GM23248 (cell line): ENCODE results near the gene TAS2R42. TPM values are rescaled to one million over a fixed set of nuclear protein-coding genes. Genes with fewer than 3 reads are reported as not detected.

Experiments used
- DNase-seq: peaks from one replicate; pipeline ENCODE4 v3.0.0-alpha.2; 2015
- H2AFZ ChIP-seq: fragments of 200-600 bp; sonication (generic); 2 replicates; pipeline ENCODE4 v1.6.1; 2016; ENCODE audit warnings: antibody characterized with exemption
- H3F3A ChIP-seq: fragments of 200-600 bp; sonication (generic); 2 replicates; pipeline ENCODE4 v1.6.1; 2016; ENCODE audit warnings: mild to moderate bottlenecking, antibody characterized with exemption, mixed run types; ENCODE audit not compliant: insufficient read depth
- H3K27ac ChIP-seq: fragments of 200-600 bp; sonication (generic); 2 replicates; pipeline ENCODE4 v1.5.1; 2016; ENCODE audit warnings: mild to moderate bottlenecking
- H3K27me3 ChIP-seq: fragments of 200-600 bp; sonication (generic); replicated peaks from 2 replicates; pipeline ENCODE4 v1.6.1; 2016; ENCODE audit warnings: mild to moderate bottlenecking; ENCODE audit not compliant: insufficient read depth
- H3K36me3 ChIP-seq: fragments of 200-600 bp; sonication (generic); 2 replicates; pipeline ENCODE4 v1.6.1; 2016; ENCODE audit warnings: low read depth, mild to moderate bottlenecking
- H3K4me1 ChIP-seq: fragments of 200-600 bp; sonication (generic); 2 replicates; pipeline ENCODE4 v1.6.1; 2016; ENCODE audit warnings: mild to moderate bottlenecking; ENCODE audit not compliant: insufficient read depth
- H3K4me2 ChIP-seq: fragments of 200-600 bp; sonication (generic); one replicate; pipeline ENCODE4 v1.6.1; 2016; ENCODE audit warnings: mild to moderate bottlenecking; ENCODE audit not compliant: unreplicated experiment
- H3K4me3 ChIP-seq: fragments of 200-600 bp; sonication (generic); 2 replicates; pipeline ENCODE4 v1.5.1; 2016; ENCODE audit warnings: mild to moderate bottlenecking
- H3K79me2 ChIP-seq: fragments of 200-600 bp; sonication (generic); 2 replicates; pipeline ENCODE4 v1.6.1; 2016; ENCODE audit warnings: mild to moderate bottlenecking; ENCODE audit not compliant: insufficient read depth
- H3K9ac ChIP-seq: fragments of 200-600 bp; sonication (generic); 2 replicates; pipeline ENCODE4 v1.6.1; 2016; ENCODE audit warnings: mild to moderate bottlenecking
- H3K9me2 ChIP-seq: fragments of 200-600 bp; sonication (generic); 2 replicates; pipeline ENCODE4 v1.6.1; 2016; ENCODE audit warnings: mixed run types, mild to moderate bottlenecking, moderate library complexity; ENCODE audit not compliant: insufficient read depth
- H3K9me3 ChIP-seq: fragments of 200-600 bp; sonication (generic); one replicate; pipeline ENCODE4 v1.6.1; 2017; ENCODE audit warnings: low read depth
- H4K20me1 ChIP-seq: fragments of 200-600 bp; sonication (generic); 2 replicates; pipeline ENCODE4 v1.6.0; 2016; ENCODE audit not compliant: insufficient read depth
- EZH2 ChIP-seq: fragments of 200-600 bp; sonication (generic); IDR thresholded peaks from 2 replicates; pipeline ENCODE4 v1.6.1; 2018; ENCODE audit warnings: antibody characterized with exemption, mild to moderate bottlenecking; ENCODE audit not compliant: insufficient read depth, poor library complexity, severe bottlenecking
- EZH2phosphoT487 ChIP-seq: fragments of 200-600 bp; sonication (generic); IDR thresholded peaks from 2 replicates; pipeline ENCODE4 v1.6.1; 2018; ENCODE audit warnings: antibody characterized with exemption, moderate library complexity, mild to moderate bottlenecking, low read depth; ENCODE audit not compliant: insufficient read depth
- WGBS, 2 experiments: methylation state at CpG; one replicate each; pipeline ENCODE4 v1.1.6; 2015 to 2017; ENCODE audit warnings: low lambda C conversion rate in 2 of 2, low coverage in 1 of 2; ENCODE audit errors: missing lambda C conversion rate in 2 of 2; 5-methylcytosine and 5-hydroxymethylcytosine counted together
- in situ Hi-C: fragments of 300-500 bp; cut with MboI; formaldehyde crosslinking; loops from 2 replicates; pipeline ENCODE4 v1.15.0; 2020
- polyA plus RNA-seq: library from polyadenylated mRNA; unstranded; fragments of >200 nt; fragmentation: Nextera tagmentation; extraction: Ambion mirVana; gene quantifications from 2 replicates; pipeline ENCODE4 v1.2.1, GENCODE V29; 2016
- total RNA-seq: library from RNA; depleted of rRNA; stranded (reverse); fragments of >200 nt; shearing (Covaris generic); gene quantifications from 2 replicates; pipeline ENCODE4 v1.2.3, GENCODE V29; 2014; rRNA removed

TAS2R42 gene, protein sequence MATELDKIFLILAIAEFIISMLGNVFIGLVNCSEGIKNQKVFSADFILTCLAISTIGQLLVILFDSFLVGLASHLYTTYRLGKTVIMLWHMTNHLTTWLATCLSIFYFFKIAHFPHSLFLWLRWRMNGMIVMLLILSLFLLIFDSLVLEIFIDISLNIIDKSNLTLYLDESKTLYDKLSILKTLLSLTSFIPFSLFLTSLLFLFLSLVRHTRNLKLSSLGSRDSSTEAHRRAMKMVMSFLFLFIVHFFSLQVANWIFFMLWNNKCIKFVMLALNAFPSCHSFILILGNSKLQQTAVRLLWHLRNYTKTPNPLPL
- total RNA-seq (not detected in 2 replicates), polyA plus RNA-seq (not detected in 2 replicates)

DNA sequence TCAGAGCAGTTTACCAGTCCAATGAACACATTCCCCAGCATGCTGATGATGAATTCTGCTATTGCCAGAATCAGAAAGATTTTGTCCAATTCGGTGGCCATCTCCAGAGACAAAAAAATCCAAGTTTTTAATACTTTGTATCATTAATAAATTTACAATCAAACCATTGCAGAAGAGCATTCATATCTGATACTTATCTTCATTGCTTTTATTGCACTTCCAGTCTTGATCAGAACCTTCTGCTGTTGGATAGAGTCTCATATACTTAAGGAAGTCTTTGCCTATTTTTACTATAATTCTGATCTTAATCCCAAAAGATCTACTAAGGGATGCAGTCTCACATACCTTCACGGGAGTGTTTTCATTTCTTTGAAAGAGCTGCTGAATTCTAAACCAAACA is at the start of gene TAS2R42:
Gene TAS2R42, minus strand, starts transcription at position 101 of the 400 bp plus-strand sequence. Its CDS starts 0 bp downstream, at position 101.
- no peaks in the 10 kb centered on the region for H3K9me2 ChIP-seq
- 64 to 67% methylated on average over 2 of the region's 2 CpGs for WGBS, 2 experiments

DNA sequence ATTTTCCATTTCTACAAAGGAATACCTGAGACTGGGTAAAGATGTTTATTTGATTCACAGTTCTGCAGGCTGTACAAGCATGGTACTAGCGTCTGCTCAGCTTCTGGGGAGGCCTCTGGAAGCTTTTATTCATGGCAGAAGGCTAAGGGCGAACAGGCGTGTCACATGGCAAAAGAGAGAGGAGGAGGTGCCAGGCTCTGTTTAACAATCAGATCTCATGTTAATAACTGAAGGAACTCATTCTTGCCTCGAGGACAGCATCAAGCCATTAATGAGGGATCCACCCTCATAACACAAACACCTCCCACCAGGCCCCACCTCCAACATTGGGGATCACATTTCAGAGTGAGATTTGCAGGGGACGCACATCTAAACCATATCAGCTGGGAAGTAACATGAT is 46.8 kb upstream of the TAS2R42 start:
- Histone ChIP-seq H2AFZ (no peak overlapping the region), H3K9me2 (no peaks in the 10 kb centered on the region), H3F3A (no peaks in the 10 kb centered on the region), H3K27ac (no peak overlapping the region), H3K9me3 (no peaks in the 10 kb centered on the region), H3K79me2 (no peaks in the 10 kb centered on the region), H3K27me3 (no peaks in the 10 kb centered on the region), H3K36me3 (no peaks in the 10 kb centered on the region), H3K4me2 (no peak overlapping the region), H4K20me1 (no peaks in the 10 kb centered on the region), H3K9ac (no peak overlapping the region), H3K4me1 (no peaks in the 10 kb centered on the region), H3K4me3 (no peak overlapping the region)
- in situ Hi-C loops, result no loop called here
- TF ChIP-seq EZH2phosphoT487 (no peak), EZH2 (no peak)
- no peak for DNase-seq
- 12 to 23% methylated on average over 5 of the region's 5 CpGs for WGBS, 2 experiments

More for the DNA sequence above, at the start of gene TAS2R42:
- Histone ChIP-seq H3K36me3 (no peaks in the 10 kb centered on the region), H3K27ac (no peak within 1 kb of the TSS), H3K4me1 (no peaks in the 10 kb centered on the region), H3K4me3 (no peak within 1 kb of the TSS), H4K20me1 (no peaks in the 10 kb centered on the region), H3K79me2 (no peaks in the 10 kb centered on the region), H2AFZ (no peak within 1 kb of the TSS), H3K9ac (no peak within 1 kb of the TSS), H3K4me2 (no peak within 1 kb of the TSS), H3F3A (no peaks in the 10 kb centered on the region), H3K27me3 (no peaks in the 10 kb centered on the region), H3K9me3 (no peaks in the 10 kb centered on the region)
- in situ Hi-C loops, result no loop called here
- TF ChIP-seq EZH2, result no peak
- no peak for TF ChIP-seq EZH2phosphoT487
- DNase-seq, result no peak

DNA sequence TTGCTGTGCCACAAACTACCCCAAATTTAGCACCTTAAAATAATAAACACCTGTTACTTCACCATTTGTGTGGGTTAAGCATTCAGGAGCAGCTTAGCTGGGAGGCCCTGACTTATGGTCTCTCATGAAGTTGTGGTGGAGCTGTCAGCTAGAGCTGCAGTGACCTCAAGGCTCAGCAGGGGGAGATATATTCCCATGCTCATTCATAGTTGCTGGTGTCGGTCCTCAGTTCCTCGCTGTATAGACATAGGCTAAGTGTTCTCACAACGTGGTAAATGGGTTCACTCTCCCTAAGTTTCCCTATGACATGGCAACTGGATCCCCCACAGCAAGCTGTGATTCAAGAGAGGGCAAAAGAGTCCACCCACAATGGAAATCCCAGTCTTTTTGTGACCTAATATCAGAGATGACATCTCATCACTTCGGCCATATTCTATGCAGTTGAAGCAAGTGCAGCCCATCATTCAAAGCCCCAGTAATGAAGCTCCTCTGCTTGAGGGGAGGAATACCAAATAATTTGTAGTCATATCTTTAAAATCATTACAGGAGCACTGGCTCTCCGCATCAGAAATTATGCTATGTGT is 41.7 kb upstream of the TAS2R42 start:
- Histone ChIP-seq H2AFZ (no peak overlapping the region), H3K4me3 (no peak overlapping the region), H3K9ac (no peak overlapping the region), H3K4me2 (no peak overlapping the region), H3K79me2 (no peaks in the 10 kb centered on the region), H3K4me1 (no peaks in the 10 kb centered on the region), H3K36me3 (no peaks in the 10 kb centered on the region), H4K20me1 (no peaks in the 10 kb centered on the region), H3K9me2 (no peaks in the 10 kb centered on the region), H3K9me3 (no peaks in the 10 kb centered on the region), H3K27me3 (no peaks in the 10 kb centered on the region), H3K27ac (no peak overlapping the region), H3F3A (no peaks in the 10 kb centered on the region)
- DNase-seq, result peak; percentile 65
- in situ Hi-C loops, result no loop called here
- 31 to 33% methylated on average over 5 of the region's 5 CpGs for WGBS, 2 experiments
- TF ChIP-seq EZH2, result no peak
- no peak for TF ChIP-seq EZH2phosphoT487

DNA sequence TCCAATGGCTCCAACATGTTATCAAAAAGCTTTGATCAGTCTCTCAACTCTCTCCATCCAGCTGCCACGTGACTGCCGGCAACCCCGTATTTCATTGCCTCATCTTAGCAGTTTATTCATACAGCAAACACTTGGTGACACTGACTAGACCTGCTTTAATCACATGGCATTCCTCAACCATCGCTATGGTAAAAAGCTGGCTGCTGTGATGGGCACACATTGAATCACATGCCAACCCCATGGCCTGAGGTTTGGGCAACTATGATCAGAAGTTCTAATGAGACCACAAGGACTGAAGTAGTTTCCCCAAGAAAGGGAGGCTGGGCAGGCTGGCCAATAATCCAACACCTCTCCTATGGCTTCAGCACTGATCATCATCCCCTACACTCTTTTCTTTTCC is 40.6 kb upstream of the TAS2R42 start:
- H3K27me3 ChIP-seq, result no peaks in the 10 kb centered on the region
- H3K9ac ChIP-seq, result no peak overlapping the region
- in situ Hi-C loops, result no loop called here
- H3K4me2 ChIP-seq, result no peak overlapping the region
- no peaks in the 10 kb centered on the region for H3K9me2 ChIP-seq
- H3F3A ChIP-seq, result no peaks in the 10 kb centered on the region
- no peaks in the 10 kb centered on the region for H3K36me3 ChIP-seq
- no peaks in the 10 kb centered on the region for H3K9me3 ChIP-seq
- WGBS, 2 experiments, result 65% methylated on average over 4 of the region's 4 CpGs
- no peak for TF ChIP-seq EZH2
- no peak overlapping the region for H3K27ac ChIP-seq
- H4K20me1 ChIP-seq, result no peaks in the 10 kb centered on the region
- H3K4me3 ChIP-seq, result no peak overlapping the region
- H2AFZ ChIP-seq, result no peak overlapping the region
- no peak for DNase-seq
- no peaks in the 10 kb centered on the region for H3K79me2 ChIP-seq
- no peaks in the 10 kb centered on the region for H3K4me1 ChIP-seq
